H9 (cell line): ENCODE data around the gene TBC1D9B. TPM values are rescaled to one million over a fixed set of nuclear protein-coding genes. Genes with fewer than 3 reads are reported as not detected.

Experiments used
- DNase-seq: peaks from one replicate; pipeline ENCODE4 v3.0.0-alpha.2; 2017
- H2AFZ ChIP-seq: one replicate; pipeline ENCODE4 v1.6.1; 2013; ENCODE audit warnings: mild to moderate bottlenecking, low read length, control low read depth, moderate library complexity
- H2AK5ac ChIP-seq: 2 replicates; pipeline ENCODE4 v1.6.1; 2013; ENCODE audit warnings: low read length, control low read depth, mixed read lengths; ENCODE audit not compliant: insufficient read length
- H2BK120ac ChIP-seq: one replicate; pipeline ENCODE4 v1.6.1; 2013; ENCODE audit warnings: low read depth, mild to moderate bottlenecking, low read length, control low read depth, inconsistent platforms; ENCODE audit not compliant: poor library complexity, severe bottlenecking
- H2BK12ac ChIP-seq: 2 replicates; pipeline ENCODE4 v1.6.1; 2013; ENCODE audit warnings: low read length, control low read depth, mixed read lengths, low read depth; ENCODE audit not compliant: insufficient read length
- H2BK15ac ChIP-seq: 2 replicates; pipeline ENCODE4 v1.6.1; 2013; ENCODE audit warnings: low read depth, low read length, control low read depth
- H2BK20ac ChIP-seq: one replicate; pipeline ENCODE4 v1.6.1; 2013; ENCODE audit warnings: low read depth, mild to moderate bottlenecking, low read length, control low read depth, inconsistent platforms; ENCODE audit not compliant: poor library complexity, severe bottlenecking
- H2BK5ac ChIP-seq: 2 replicates; pipeline ENCODE4 v1.6.1; 2013; ENCODE audit warnings: low read length, control low read depth, mixed read lengths; ENCODE audit not compliant: insufficient read length
- H3K14ac ChIP-seq: 2 replicates; pipeline ENCODE4 v1.6.1; 2013; ENCODE audit warnings: low read length, control low read depth; ENCODE audit not compliant: insufficient read depth
- H3K18ac ChIP-seq: 2 replicates; pipeline ENCODE4 v1.6.1; 2013; ENCODE audit warnings: low read depth, mild to moderate bottlenecking, mixed read lengths, low read length, control low read depth; ENCODE audit not compliant: insufficient read length
- H3K23ac ChIP-seq: 2 replicates; pipeline ENCODE4 v1.6.1; 2013; ENCODE audit warnings: low read length, control low read depth, mixed read lengths, low read depth; ENCODE audit not compliant: insufficient read length
- H3K23me2 ChIP-seq: 2 replicates; pipeline ENCODE4 v1.6.1; 2013; ENCODE audit warnings: low read depth, mild to moderate bottlenecking, mixed read lengths, low read length, control low read depth; ENCODE audit not compliant: insufficient read length, poor library complexity, severe bottlenecking
- H3K27ac ChIP-seq: 2 replicates; pipeline ENCODE4 v1.5.1; 2013; ENCODE audit warnings: low read length, control low read depth, mixed read lengths, low read depth; ENCODE audit not compliant: insufficient read length
- H3K27me3 ChIP-seq: 2 replicates; pipeline ENCODE4 v1.6.1; 2013; ENCODE audit warnings: low read length, control low read depth, inconsistent platforms; ENCODE audit not compliant: insufficient read depth
- H3K4ac ChIP-seq: 2 replicates; pipeline ENCODE4 v1.6.1; 2013; ENCODE audit warnings: low read depth, mild to moderate bottlenecking, control low read depth, inconsistent platforms, low read length, moderate library complexity
- H3K4me1 ChIP-seq: 2 replicates; pipeline ENCODE4 v1.6.1; 2013; ENCODE audit warnings: low read length, control low read depth, inconsistent platforms; ENCODE audit not compliant: insufficient read depth
- H3K4me2 ChIP-seq: 2 replicates; pipeline ENCODE4 v1.6.1; 2013; ENCODE audit warnings: low read length, control low read depth, mixed read lengths; ENCODE audit not compliant: insufficient read length, insufficient read depth
- H3K56ac ChIP-seq: 2 replicates; pipeline ENCODE4 v1.6.1; 2013; ENCODE audit warnings: low read depth, mild to moderate bottlenecking, mixed read lengths, low read length, control low read depth; ENCODE audit not compliant: insufficient read length
- H3K79me1 ChIP-seq: 2 replicates; pipeline ENCODE4 v1.6.1; 2013; ENCODE audit warnings: low read depth, mild to moderate bottlenecking, moderate library complexity, low read length, control low read depth, inconsistent platforms; ENCODE audit not compliant: insufficient read depth, poor library complexity, severe bottlenecking
- H3K79me2 ChIP-seq: 2 replicates; pipeline ENCODE4 v1.6.1; 2013; ENCODE audit warnings: low read length, control low read depth, inconsistent platforms; ENCODE audit not compliant: insufficient read depth
- H3K9ac ChIP-seq: 2 replicates; pipeline ENCODE4 v1.6.1; 2013; ENCODE audit warnings: low read length, control low read depth, mixed read lengths; ENCODE audit not compliant: insufficient read length; ENCODE audit errors: extremely low read depth
- H3K9me3 ChIP-seq: one replicate; pipeline ENCODE4 v1.6.1; 2013; ENCODE audit warnings: low read depth, low read length, inconsistent platforms; ENCODE audit not compliant: control insufficient read depth
- H3T11ph ChIP-seq: one replicate; pipeline ENCODE4 v1.6.1; 2013; ENCODE audit warnings: mild to moderate bottlenecking, low read length, control low read depth, inconsistent platforms
- H4K20me1 ChIP-seq: one replicate; pipeline ENCODE4 v1.6.1; 2013; ENCODE audit not compliant: control insufficient read depth, insufficient read length, insufficient read depth
- H4K5ac ChIP-seq: 2 replicates; pipeline ENCODE4 v1.6.1; 2013; ENCODE audit warnings: low read depth, mild to moderate bottlenecking, mixed read lengths, low read length, control low read depth; ENCODE audit not compliant: insufficient read length
- H4K8ac ChIP-seq: replicated peaks from 2 replicates; pipeline ENCODE4 v1.6.1; 2013; ENCODE audit warnings: low read length, control low read depth, mixed read lengths, low read depth; ENCODE audit not compliant: insufficient read length
- H4K91ac ChIP-seq: 2 replicates; pipeline ENCODE4 v1.6.1; 2013; ENCODE audit warnings: low read depth, mild to moderate bottlenecking, moderate library complexity, mixed read lengths, low read length, control low read depth; ENCODE audit not compliant: insufficient read length
- H3K27ac Mint-ChIP-seq, 3 experiments: 2 replicates in 2 of 3; 3 replicates in 1 of 3; pipeline ENCODE4 v1.8.0; 2020 to 2021; ENCODE audit warnings: mixed read lengths in 3 of 3, mild to moderate bottlenecking in 1 of 3, moderate library complexity in 1 of 3
- H3K27me3 Mint-ChIP-seq: 2 replicates; pipeline ENCODE4 v1.8.0; 2021; ENCODE audit warnings: low read depth, mild to moderate bottlenecking, moderate library complexity, mixed read lengths
- H3K36me3 Mint-ChIP-seq, 3 experiments: 2 replicates in 2 of 3; 3 replicates in 1 of 3; pipeline ENCODE4 v1.8.0; 2020 to 2021; ENCODE audit warnings: low read depth in 3 of 3, mixed read lengths in 3 of 3; ENCODE audit not compliant: insufficient read depth in 1 of 3
- H3K4me1 Mint-ChIP-seq, 2 experiments: 2 replicates each; pipeline ENCODE4 v1.8.0; 2020; ENCODE audit warnings: mixed read lengths in 2 of 2
- H3K4me3 Mint-ChIP-seq, 2 experiments: 2 replicates in 1 of 2; 3 replicates in 1 of 2; pipeline ENCODE4 v1.8.0; 2020 to 2021; ENCODE audit warnings: mild to moderate bottlenecking in 2 of 2, mixed read lengths in 2 of 2, moderate library complexity in 1 of 2
- H3K9me3 Mint-ChIP-seq, 2 experiments: 2 replicates in 1 of 2; 3 replicates in 1 of 2; pipeline ENCODE4 v1.8.0; 2020; ENCODE audit warnings: mild to moderate bottlenecking in 2 of 2, mixed read lengths in 2 of 2, moderate library complexity in 1 of 2
- WGBS: extraction: QIAGEN DNeasy Blood & Tissue Kit; methylation state at CpG from one replicate; pipeline ENCODE4 v1.1.7; 2013; ENCODE audit warnings: missing lambda C conversion rate, low lambda C conversion rate, mixed read lengths; ENCODE audit not compliant: insufficient read length; ENCODE audit errors: extremely low coverage; 5-methylcytosine and 5-hydroxymethylcytosine counted together
- total RNA-seq: library from RNA; stranded (reverse); gene quantifications from 2 replicates; pipeline ENCODE4 v1.2.1, GENCODE V29; 2021
- TF ChIP-seq, protein P1 (sequence below): fragments of 200-600 bp; sonication (generic); conservative IDR thresholded peaks from 3 replicates; pipeline ENCODE4 v1.8.0; 2021; ENCODE audit warnings: antibody characterized with exemption, mild to moderate bottlenecking

Gene TBC1D9B
- total RNA-seq, 1 experiment from 2014 or later, result 62.1 TPM

DNA sequence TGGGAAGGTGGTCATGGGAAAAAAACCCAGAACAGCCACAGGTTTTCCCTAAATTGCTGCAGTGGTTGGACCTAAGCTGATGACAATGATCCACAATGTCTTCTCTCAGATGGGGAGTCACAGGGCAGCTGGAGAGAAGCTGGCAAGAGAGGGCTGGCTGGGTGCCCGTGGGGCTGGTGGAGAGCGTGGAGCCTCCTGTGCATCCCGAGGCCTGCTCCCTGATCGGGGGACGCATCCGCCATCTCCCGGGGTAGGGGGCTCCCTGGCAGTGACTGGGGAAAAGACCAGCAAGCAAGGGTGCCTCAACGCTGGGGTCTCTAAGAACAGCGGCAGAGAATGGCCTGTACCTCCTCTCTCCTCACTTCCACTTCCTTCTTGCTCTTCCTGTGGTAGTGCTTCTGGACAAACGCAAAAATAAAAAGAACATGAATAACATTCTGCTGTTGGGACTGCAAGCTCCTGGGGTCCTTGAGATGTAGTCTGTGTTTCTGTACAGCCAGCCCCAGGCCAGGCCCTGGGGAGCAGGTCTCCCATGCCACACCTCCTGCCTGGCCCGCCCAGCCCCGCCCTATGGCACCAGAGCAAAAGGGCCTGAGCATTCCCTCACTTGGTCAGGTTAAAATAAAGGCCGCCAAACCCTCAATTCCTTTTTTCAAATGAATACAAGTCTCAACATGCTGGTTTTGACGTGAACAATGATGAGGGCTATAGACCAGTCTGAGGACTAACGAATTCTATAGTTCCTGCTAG is 42.0 kb downstream of the TBC1D9B start:
- no peaks in the 10 kb centered on the region for H3K9me3 Mint-ChIP-seq
- H3K27me3 Mint-ChIP-seq, result no peaks in the 10 kb centered on the region
- Histone ChIP-seq H2BK15ac (no peak overlapping the region), H2BK12ac (no peak overlapping the region), H3K4ac (no peak overlapping the region), H4K20me1 (no peaks in the 10 kb centered on the region), H3K27me3 (no peaks in the 10 kb centered on the region), H3K4me2 (no peak overlapping the region), H3K79me2 (no peaks in the 10 kb centered on the region), H2BK20ac (no peak overlapping the region), H3K23ac (no peak overlapping the region), H3K23me2 (no peaks in the 10 kb centered on the region), H3K14ac (no peak overlapping the region), H3K18ac (no peak overlapping the region), H2BK5ac (no peak overlapping the region), H3K56ac (no peak overlapping the region), H3K9ac (no peak overlapping the region), H4K91ac (no peak overlapping the region), H2AFZ (no peak overlapping the region), H3K4me1 (no peaks in the 10 kb centered on the region), H4K8ac (no peak overlapping the region), H4K5ac (no peak overlapping the region), H3K79me1 (no peaks in the 10 kb centered on the region), H3K27ac (no peak overlapping the region), H3K9me3 (peaks cover 5% of the 10 kb centered on the region), H3T11ph (no peak overlapping the region), H2AK5ac (no peak overlapping the region), H2BK120ac (no peak overlapping the region)
- no peak overlapping the region for H3K27ac Mint-ChIP-seq
- no peak for DNase-seq
- TF ChIP-seq, protein P1, sequence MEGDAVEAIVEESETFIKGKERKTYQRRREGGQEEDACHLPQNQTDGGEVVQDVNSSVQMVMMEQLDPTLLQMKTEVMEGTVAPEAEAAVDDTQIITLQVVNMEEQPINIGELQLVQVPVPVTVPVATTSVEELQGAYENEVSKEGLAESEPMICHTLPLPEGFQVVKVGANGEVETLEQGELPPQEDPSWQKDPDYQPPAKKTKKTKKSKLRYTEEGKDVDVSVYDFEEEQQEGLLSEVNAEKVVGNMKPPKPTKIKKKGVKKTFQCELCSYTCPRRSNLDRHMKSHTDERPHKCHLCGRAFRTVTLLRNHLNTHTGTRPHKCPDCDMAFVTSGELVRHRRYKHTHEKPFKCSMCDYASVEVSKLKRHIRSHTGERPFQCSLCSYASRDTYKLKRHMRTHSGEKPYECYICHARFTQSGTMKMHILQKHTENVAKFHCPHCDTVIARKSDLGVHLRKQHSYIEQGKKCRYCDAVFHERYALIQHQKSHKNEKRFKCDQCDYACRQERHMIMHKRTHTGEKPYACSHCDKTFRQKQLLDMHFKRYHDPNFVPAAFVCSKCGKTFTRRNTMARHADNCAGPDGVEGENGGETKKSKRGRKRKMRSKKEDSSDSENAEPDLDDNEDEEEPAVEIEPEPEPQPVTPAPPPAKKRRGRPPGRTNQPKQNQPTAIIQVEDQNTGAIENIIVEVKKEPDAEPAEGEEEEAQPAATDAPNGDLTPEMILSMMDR, result no peak
- WGBS, result no CpG with 5 or more reads among the region's 15 CpGs
- H3K4me1 Mint-ChIP-seq, result peaks cover 8 to 20% of the 10 kb centered on the region in 2 experiments
- no peak overlapping the region for H3K4me3 Mint-ChIP-seq
- H3K36me3 Mint-ChIP-seq, result peaks cover 17 to 51% (median 43%) of the 10 kb centered on the region in 3 experiments
